Measurements from ENCODE around the gene CARHSP1. TPM values are rescaled to one million over a fixed set of nuclear protein-coding genes. Genes with fewer than 3 reads are reported as not detected.

CARHSP1 gene
- total and polyA plus RNA-seq, 2 of the 4 experiments (the other 2 are of a cell fraction), result 121 to 138 TPM

GRCh38 chr16:8819411-8820034 is 49.3 kb downstream of the CARHSP1 start:
- Histone ChIP-seq H3K4me2 (ENCODE audit: low read depth, low read length) (no peak overlapping the region), H3K27me3 (ENCODE audit: control insufficient read depth, insufficient read depth, low read length) (no peaks in the 10 kb centered on the region), H3K56ac (ENCODE audit: extremely low read depth, insufficient read depth, low read length) (no peak overlapping the region), H2BK20ac (ENCODE audit: low read depth, low read length) (no peak overlapping the region), H3K9me3 (ENCODE audit: control insufficient read depth, insufficient read depth, low read length) (no peaks in the 10 kb centered on the region), H3K79me1 (ENCODE audit: low read depth in 1 of 2, low read length in 2 of 2) (peaks cover 28 to 57% of the 10 kb centered on the region in 2 experiments), H2BK15ac (ENCODE audit: low read depth, low read length) (no peak overlapping the region), H3K4me3 (ENCODE audit: insufficient read depth, low read depth, low read length) (no peak overlapping the region), H2AK9ac (replicated peaks; ENCODE audit: low read depth, low read length, poor library complexity) (no peak overlapping the region), H4K91ac (ENCODE audit: insufficient read depth, low read depth, low read length) (no peak overlapping the region), H4K8ac (ENCODE audit: low read depth in 2 of 2, low read length in 2 of 2) (no peak overlapping the region), H3K9ac (ENCODE audit: low read depth, low read length) (no peak overlapping the region), H2BK5ac (ENCODE audit: low read depth, low read length, poor library complexity, severe bottlenecking) (no peak overlapping the region), H3K23ac (ENCODE audit: low read depth, low read length) (no peak overlapping the region), H4K5ac (ENCODE audit: low read depth, low read length) (no peak overlapping the region), H3K9me1 (ENCODE audit: insufficient read depth, low read length) (peaks cover 9% of the 10 kb centered on the region; the same call in 1 of the 2 replicates), H3K14ac (replicated peaks; ENCODE audit: low read depth, low read length) (no peak overlapping the region), H3K4me1 (ENCODE audit: control insufficient read depth, insufficient read depth, low read length) (peaks cover 2% of the 10 kb centered on the region; the same call in 1 of the 2 replicates), H3K18ac (ENCODE audit: low read depth, low read length) (no peak overlapping the region), H2BK120ac (ENCODE audit: low read depth, low read length) (no peak overlapping the region), H2AK5ac (ENCODE audit: low read depth, low read length) (no peak overlapping the region), H3K4ac (ENCODE audit: low read depth, low read length) (no peak overlapping the region), H3K27ac (ENCODE audit: insufficient read depth, low read length) (no peak overlapping the region), H3K36me3 (ENCODE audit: control insufficient read depth, insufficient read depth, low read length) (peaks cover 44% of the 10 kb centered on the region), H4K20me1 (ENCODE audit: insufficient read depth, low read length) (peaks cover 17% of the 10 kb centered on the region), H2AFZ (replicated peaks; ENCODE audit: low read length, poor library complexity) (no peak overlapping the region)
- no CpG with 5 or more reads among the region's 6 CpGs for WGBS, 2 experiments (ENCODE audit: extremely low coverage in 2 of 2, insufficient read length in 1 of 2)
- intact Hi-C loops (cut with micrococcal nuclease), result no loop called here
- ATAC-seq (ENCODE audit: low read depth) (no peak), DNase-seq (no peak)
- CTCF ChIA-PET, result interaction anchor here (0.6 kb wide), 1 partner anchor 1329 kb away, joined by 3 read pairs; no protein-coding TSS in a partner anchor
- TF ChIP-seq NFE2L2 (IDR thresholded peaks at IDR 0.05; ENCODE audit: low read depth, low read length) (no peak), MAFK (IDR thresholded peaks at IDR 0.05; ENCODE audit: low read depth, low read length) (no peak), MAZ (IDR thresholded peaks at IDR 0.05; ENCODE audit: borderline replicate concordance, low read depth, low read length) (no peak)
- TF ChIP-seq, protein P1, sequence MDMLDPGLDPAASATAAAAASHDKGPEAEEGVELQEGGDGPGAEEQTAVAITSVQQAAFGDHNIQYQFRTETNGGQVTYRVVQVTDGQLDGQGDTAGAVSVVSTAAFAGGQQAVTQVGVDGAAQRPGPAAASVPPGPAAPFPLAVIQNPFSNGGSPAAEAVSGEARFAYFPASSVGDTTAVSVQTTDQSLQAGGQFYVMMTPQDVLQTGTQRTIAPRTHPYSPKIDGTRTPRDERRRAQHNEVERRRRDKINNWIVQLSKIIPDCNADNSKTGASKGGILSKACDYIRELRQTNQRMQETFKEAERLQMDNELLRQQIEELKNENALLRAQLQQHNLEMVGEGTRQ (IDR thresholded peaks at IDR 0.05; ENCODE audit: low read depth, low read length), result no peak
- dilution Hi-C loops (cut with HindIII; ENCODE audit: low sequenced_read_pairs, unreplicated experiment), result no loop called here
- in situ Hi-C loops (cut with MboI; ENCODE audit: low sequenced_read_pairs), result no loop called here
- POLR2A ChIA-PET (ENCODE audit: unreplicated experiment), result no interaction called here
- no TSS peak for BruUV-seq (replicated peaks)
